Stimulated activated naive CD4-positive, alpha-beta T cell treated with Interleukin-2 at 50 U/mL for 16 hours (primary cell): ENCODE measurements around the gene OBSL1.

Experiments
- DNase-seq: peaks from one replicate; lab custom pipeline; 2025; lab: John Stamatoyannopoulos, UW

Gene OBSL1

DNA sequence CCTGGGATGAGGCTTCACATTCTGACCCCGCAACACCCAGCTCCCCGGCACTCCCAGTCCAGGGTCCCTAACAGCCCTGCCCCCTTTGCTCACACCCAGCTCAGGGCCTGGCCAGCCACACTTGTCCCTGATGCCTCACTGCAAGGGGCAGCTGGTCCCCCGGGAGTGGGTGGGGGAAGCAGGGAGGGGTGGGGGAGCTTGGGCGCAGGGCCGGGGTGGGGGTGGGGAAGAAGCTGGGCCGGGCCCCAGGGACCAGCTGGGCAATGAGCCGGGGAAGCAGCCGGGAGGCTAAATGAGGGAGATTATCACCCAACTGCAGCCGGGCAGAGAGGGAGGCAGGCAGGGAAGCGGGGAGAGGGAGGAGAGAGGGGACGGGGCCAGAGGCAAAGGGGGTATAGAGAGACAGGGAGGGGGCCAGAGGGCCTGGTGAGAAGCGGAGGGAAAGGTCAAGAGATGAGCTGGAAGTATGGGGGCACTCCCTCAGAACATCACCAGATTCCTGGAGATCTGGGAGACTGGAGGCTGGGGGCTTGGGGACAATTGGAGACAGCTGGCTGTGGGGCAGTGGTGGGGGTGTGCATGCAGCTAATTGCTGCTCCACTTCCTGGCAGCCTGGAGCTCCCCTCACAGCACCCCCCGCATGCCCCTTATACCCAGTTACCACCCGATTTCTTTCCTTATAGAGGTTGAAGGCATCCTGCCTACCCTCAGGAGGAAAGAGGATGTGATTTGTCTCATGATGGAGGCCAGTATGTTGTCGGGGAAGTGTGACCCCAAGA is 59.6 kb downstream of the OBSL1 start:
- no peak for DNase-seq

DNA sequence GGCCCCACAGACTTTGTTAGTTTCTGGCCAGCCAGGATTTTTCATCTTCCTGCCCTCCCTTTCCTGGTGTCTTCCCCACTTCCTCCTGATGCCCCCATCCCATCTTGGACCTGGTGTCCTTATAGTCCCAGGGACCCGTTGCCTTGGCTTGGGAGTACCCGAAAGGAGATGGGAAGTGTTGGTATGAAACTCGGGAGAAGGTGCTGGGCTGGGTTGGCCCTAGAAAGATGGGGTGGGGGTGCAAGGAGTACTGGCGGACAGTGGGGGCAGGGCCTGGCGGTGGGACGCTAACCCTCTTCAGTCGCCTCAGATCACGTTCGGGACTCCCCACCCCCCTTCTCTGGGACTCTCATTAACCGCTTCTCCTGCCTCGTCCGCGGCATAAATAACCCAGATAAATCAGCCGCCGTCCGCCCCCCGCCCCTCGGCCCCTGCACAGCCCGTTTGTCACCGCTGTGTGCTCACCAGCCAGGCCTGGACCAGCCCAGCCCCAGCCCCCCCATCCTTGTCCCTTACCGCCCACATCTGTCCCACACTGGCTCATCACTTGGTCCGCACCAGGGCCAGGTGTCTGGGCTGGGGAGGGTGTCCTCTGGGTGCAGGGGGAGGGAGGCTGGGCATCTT is 60.7 kb downstream of the OBSL1 start:
- DNase-seq, result no peak

DNA sequence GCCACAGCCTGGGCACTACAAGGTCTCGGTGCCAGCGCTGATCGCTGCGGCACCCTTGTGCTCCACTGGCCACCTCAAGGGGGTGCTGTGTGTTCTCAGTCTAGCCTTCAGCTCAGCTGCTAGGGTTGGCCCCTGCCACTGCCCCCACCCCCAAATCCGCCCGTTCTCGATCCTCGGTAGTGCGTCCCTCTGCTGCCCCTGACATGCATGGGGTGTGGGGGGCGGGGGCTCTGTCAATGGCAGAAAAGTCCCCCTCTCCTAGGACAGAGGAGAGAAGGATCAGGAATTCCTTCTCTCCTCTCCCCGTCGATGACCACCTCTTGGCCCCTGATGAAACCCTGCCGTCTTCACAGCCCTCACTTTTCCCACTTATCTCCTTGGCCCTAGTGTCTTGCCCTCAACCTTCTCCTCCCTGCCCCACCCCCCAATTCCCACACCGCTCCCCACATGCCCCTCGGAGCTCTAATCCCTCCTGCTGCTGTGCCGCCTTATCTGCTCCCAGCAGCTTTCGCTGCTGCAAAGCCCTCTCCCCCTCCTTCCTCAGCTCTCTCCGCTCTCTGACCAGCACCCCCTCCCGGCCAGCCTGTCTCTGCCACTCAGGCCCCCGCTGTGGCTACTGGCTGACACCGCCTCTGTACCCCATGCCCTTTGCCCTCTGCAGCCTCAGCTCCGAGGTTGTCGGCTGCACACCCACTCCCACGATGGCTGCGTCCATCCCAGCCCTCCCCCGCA is 61.4 kb downstream of the OBSL1 start:
- peak; percentile 39 for DNase-seq

DNA sequence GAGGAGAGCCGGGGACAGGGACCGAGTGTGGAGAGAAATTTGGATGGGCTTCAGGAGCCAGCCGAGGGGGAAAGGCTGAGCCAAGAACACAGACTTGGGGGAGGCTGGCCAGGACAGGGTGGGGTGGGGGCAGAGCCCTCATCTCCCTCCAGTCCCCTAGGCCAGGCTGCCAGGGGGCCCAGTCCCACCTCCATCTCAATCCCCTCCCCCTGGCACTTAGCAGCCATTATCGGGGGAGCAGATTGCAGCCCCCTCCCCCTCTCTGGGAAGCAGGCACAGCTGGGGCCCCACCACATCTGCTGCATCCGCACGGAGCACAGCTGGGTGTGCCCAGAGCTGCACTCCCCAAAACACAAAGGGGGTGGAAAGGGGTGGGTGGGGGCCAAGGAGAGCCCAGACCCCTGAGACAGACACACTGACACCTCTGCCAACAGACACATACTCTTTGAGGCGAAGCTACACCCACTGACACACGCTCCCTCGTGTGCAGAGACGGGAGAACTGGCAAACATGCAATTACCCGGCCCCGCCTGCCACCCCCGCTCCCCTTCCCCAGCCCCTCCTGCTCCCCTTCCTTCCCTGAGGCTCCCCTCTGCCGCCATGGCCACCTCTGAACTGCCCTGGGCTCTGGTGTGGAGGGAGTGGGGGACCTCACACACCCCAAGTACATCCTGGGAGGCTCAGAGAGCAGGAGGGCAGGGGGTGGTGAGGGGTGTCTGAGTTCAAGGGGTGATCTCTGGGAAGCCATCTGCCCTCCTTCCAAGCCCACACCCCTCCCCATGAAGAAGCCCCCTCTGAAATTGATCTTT is 62.2 kb downstream of the OBSL1 start:
- no peak for DNase-seq

DNA sequence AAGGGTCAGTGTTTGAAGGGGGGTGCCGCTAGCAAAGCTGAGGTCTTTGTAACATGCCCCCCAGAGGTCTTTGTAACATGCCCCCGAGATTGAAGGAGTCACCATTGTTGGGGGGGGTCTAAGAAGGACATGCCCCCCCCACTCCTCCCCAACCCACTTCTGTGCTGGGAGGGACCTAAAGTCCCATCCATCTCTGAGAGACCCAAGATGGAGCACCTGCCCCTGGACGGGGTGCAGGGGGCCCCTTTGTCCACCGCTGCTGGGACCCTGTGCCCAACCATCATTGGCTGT is 63.0 kb downstream of the OBSL1 start:
- DNase-seq, result no peak

DNA sequence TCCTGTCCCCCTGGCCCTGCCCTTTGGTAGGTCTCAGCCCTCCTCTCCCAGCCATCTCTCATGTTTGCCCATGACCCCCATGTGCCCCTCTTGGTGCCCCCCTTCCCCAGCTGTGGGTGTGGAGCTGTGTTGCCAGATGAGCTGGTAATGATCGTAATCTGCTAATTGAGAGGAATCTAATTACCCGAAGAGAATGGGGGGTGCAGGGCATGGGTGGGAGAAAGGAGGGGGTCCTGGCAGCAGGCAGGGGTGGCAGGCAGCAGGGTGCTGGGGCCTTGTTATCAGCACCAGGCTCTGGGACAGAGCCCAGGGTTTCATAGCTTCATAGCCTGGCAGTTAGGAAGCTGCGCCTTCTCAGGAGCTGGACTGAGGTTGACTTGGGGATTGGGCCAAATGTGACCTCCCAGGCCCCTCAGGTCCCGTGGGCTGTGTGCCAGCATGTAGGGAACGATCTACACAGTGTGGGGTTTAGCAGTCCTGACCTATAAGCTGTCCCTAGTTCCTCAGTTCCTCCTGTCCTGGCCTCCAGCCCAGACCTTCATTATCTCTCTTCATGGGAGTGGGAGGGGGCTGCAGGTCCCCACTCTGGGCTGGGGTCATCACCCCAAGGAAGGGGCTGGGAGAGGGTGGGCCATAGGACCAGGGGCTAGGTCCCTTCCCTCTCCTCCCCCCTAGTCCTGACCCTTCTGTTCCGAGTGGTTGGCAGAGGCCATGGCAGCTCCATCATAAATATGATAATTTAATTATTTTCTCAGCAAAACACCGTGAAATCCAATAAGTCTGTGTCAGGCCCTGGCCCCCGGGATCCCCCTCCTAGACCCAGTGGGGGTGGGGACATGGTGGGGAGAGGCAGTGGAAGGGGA is 63.5 kb downstream of the OBSL1 start:
- DNase-seq, result no peak

DNA sequence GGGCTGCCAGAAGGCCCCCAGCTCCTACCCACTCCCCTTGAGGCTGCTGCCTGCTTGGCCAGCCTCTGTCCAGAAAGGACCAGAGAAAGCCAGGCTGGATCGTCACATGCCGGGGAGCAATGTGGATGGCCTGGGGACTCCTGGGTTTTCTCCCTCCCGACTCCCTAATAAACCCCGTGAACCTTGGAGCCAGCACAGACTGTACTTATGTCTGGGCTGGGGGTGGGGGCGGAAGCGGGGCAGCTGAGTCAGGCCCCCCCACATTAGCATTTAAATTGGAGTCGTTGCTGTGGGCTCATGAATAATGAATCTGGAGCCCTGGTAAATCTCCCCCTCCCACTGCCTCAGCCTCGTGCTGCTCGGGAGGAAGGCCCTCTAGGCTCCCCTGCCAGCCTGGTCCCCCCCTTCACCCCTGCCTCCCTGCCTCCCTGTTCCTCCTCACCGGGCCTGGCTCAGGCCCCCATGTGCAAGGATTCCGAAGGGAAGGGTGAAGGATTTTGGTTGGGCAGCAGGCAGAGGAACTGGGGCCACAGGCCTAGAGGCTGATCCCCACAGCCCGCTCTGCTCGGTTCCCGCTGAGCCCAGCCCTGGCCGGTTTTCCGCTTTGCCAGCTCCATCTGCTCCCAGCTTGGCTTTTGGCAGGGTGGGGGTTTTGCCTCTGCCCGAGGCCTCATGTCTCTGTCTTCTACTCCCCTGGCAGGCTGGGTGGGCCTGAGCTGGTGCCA is 64.4 kb downstream of the OBSL1 start:
- DNase-seq, result no peak

DNA sequence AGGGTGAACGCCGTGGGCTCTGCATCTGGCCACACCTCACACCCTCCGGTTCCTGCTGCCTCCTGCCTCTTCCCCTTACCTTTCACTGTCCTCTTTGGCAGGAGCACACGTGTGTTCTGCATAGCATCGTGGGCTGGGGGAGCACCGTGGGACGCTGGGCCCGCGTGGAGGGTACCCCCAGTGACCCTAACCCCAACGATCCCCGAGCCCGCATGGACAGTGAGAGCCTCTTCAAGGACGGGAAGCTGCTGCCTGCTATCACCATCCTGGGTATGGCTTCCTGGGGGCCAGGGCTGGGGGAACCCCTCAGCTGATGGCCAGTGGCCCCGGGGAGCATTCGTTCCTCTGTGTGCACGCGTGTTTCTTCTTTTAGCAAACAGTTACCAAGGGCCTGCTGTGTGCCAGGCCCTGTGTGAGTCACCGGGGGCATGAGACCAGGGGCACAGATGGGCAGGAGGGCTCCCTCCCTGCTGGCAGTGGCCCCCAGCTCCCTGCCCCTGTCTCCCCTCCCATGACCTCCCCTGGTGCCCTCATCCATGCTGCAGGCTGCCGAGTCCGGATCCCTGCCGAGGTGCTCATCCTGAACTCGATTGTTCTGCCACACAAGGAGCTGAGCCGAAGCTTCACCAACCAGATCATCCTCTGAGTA is 65.1 kb downstream of the OBSL1 start:
- DNase-seq, result no peak

DNA sequence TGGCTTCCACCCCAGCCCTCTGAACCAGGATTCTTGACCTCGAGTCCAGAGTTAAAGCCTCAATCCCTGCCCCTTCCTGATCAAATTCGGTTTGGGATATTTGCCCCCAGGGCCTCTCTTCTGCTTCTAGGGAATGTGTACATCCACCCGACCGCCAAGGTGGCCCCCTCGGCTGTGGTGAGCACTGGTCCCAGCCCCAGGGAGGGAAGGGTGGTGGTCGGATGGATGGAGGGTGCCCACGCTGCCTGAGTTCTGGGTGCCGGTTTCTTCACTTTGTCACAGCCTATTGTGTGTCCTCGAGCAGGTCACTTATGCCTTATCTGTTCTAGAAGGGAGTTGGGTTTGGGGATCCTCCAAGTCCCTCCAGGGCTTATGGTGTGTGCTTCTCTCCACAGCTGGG is 65.8 kb downstream of the OBSL1 start:
- DNase-seq, result no peak

DNA sequence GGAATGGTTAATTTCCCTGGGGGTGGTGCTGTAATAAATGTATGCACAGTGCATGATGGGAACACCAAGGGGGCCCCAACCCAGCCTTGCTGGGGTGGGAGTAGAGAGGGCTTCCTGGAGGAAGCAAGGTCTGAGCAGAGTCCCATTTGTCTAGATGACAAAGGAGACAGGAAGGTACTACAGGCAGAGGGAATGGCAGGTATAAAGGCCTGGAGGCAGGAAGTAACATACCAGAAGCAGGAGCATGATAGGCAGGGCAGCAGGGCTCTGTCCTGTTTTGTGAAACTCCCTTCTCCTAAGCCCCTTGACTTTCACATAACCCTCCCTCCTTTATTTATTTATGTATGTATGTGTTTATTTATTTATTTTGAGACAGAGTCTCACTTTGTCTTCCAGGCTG is 68.7 kb downstream of the OBSL1 start:
- DNase-seq, result no peak

DNA sequence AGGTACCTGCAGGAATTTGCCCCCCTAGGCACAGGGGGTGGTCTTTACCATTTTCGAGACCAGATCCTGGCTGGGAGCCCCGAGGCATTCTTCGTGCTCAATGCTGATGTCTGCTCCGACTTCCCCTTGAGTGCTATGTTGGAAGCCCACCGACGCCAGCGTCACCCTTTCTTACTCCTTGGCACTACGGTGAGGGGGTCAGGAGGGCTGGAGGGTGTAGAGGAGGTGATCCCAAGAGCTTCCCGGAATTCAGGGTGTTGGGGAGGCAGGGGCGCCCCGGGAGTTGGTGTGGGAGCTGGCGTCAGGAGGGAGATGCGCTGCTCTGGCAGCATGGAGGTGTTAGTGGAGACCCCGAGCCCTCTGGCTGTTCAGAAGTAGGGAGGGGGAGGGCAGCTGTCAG is 69.5 kb downstream of the OBSL1 start:
- no peak for DNase-seq
